Mesenchymal stem cell (in vitro differentiated cells and primary cell): ENCODE measurements around the gene PYGO2.

ENCODE experiments used
- DNase-seq: peaks from one replicate; pipeline ENCODE4 v3.0.0-alpha.2; 2013
- H2AFZ ChIP-seq: one replicate; pipeline ENCODE4 v1.6.1; 2013; ENCODE audit warnings: low read depth, mild to moderate bottlenecking, control low read depth, inconsistent platforms, low read length, moderate library complexity
- H2AK5ac ChIP-seq: 2 replicates; pipeline ENCODE4 v1.6.1; 2013; ENCODE audit warnings: low read length, moderate library complexity, mild to moderate bottlenecking, inconsistent platforms; ENCODE audit not compliant: severe bottlenecking
- H2BK120ac ChIP-seq: one replicate; pipeline ENCODE4 v1.6.1; 2013; ENCODE audit warnings: low read depth, mild to moderate bottlenecking, inconsistent platforms, low read length, moderate library complexity
- H2BK12ac ChIP-seq, 2 experiments: one replicate each; pipeline ENCODE4 v1.6.1; 2013; ENCODE audit warnings: inconsistent platforms in 2 of 2, low read length in 2 of 2, mild to moderate bottlenecking in 2 of 2, moderate library complexity in 2 of 2, control low read depth in 1 of 2
- H2BK15ac ChIP-seq: one replicate; pipeline ENCODE4 v1.6.1; 2013; ENCODE audit warnings: mild to moderate bottlenecking, low read depth, inconsistent platforms; ENCODE audit not compliant: poor library complexity, severe bottlenecking
- H2BK5ac ChIP-seq: 2 replicates; pipeline ENCODE4 v1.6.1; 2013; ENCODE audit warnings: low read depth, mild to moderate bottlenecking, low read length, control low read depth, inconsistent platforms; ENCODE audit not compliant: poor library complexity, severe bottlenecking
- H3K14ac ChIP-seq, 2 experiments: one replicate each; pipeline ENCODE4 v1.6.1; 2013; ENCODE audit warnings: inconsistent platforms in 2 of 2, low read length in 2 of 2, control low read depth in 1 of 2, mild to moderate bottlenecking in 1 of 2, moderate library complexity in 1 of 2
- H3K18ac ChIP-seq, 2 experiments: one replicate each; pipeline ENCODE4 v1.6.1; 2013; ENCODE audit warnings: inconsistent platforms in 2 of 2, low read length in 2 of 2, control low read depth in 1 of 2, low read depth in 1 of 2, mild to moderate bottlenecking in 1 of 2
- H3K23ac ChIP-seq, 2 experiments: one replicate each; pipeline ENCODE4 v1.6.1; 2013; ENCODE audit warnings: inconsistent platforms in 2 of 2, low read length in 2 of 2, mild to moderate bottlenecking in 2 of 2, moderate library complexity in 2 of 2, control low read depth in 1 of 2
- H3K27ac ChIP-seq: 2 replicates; pipeline ENCODE4 v1.5.1; 2013; ENCODE audit warnings: mild to moderate bottlenecking, moderate library complexity, low read length, control low read depth, inconsistent platforms; ENCODE audit not compliant: poor library complexity, severe bottlenecking
- H3K27me3 ChIP-seq, 2 experiments: 2 replicates each; pipeline versions ENCODE4 v1.6.1 to v1.7.0; 2013; ENCODE audit warnings: low read length in 2 of 2, mild to moderate bottlenecking in 2 of 2, moderate library complexity in 2 of 2, control low read depth in 1 of 2, inconsistent platforms in 1 of 2; ENCODE audit not compliant: control insufficient read depth in 1 of 2, insufficient read depth in 1 of 2
- H3K36me3 ChIP-seq, 2 experiments: 2 replicates each; pipeline versions ENCODE4 v1.6.1 to v1.7.0; 2013; ENCODE audit warnings: low read length in 2 of 2, control low read depth in 1 of 2, inconsistent platforms in 1 of 2, low read depth in 1 of 2, mild to moderate bottlenecking in 1 of 2; ENCODE audit not compliant: insufficient read depth in 2 of 2, control insufficient read depth in 1 of 2
- H3K4ac ChIP-seq, 2 experiments: one replicate each; pipeline ENCODE4 v1.6.1; 2013; ENCODE audit warnings: inconsistent platforms in 2 of 2, low read length in 2 of 2, mild to moderate bottlenecking in 2 of 2, moderate library complexity in 2 of 2, control low read depth in 1 of 2, low read depth in 1 of 2
- H3K4me1 ChIP-seq: 2 replicates; pipeline ENCODE4 v1.6.1; 2013; ENCODE audit warnings: low read depth, low read length, control low read depth; ENCODE audit not compliant: control insufficient read depth, insufficient read depth
- H3K4me2 ChIP-seq: 2 replicates; pipeline ENCODE4 v1.6.1; 2013; ENCODE audit warnings: low read length, mild to moderate bottlenecking, inconsistent platforms; ENCODE audit not compliant: poor library complexity, severe bottlenecking
- H3K4me3 ChIP-seq, 2 experiments: 2 replicates each; pipeline versions ENCODE4 v1.5.1 to v1.7.0; 2013; ENCODE audit warnings: low read length in 2 of 2, mild to moderate bottlenecking in 2 of 2, control low read depth in 1 of 2, low read depth in 1 of 2; ENCODE audit not compliant: insufficient read depth in 1 of 2
- H3K79me1 ChIP-seq: replicated peaks from 2 replicates; pipeline ENCODE4 v1.6.1; 2013; ENCODE audit warnings: mild to moderate bottlenecking, control low read depth, low read length, inconsistent platforms; ENCODE audit not compliant: poor library complexity, severe bottlenecking
- H3K9ac ChIP-seq: 2 replicates; pipeline ENCODE4 v1.7.0; 2013; ENCODE audit warnings: mild to moderate bottlenecking, low read length, moderate library complexity
- H3K9me3 ChIP-seq: 2 replicates; pipeline ENCODE4 v1.7.0; 2013; ENCODE audit warnings: mild to moderate bottlenecking, low read length; ENCODE audit not compliant: control insufficient read depth
- H4K8ac ChIP-seq: one replicate; pipeline ENCODE4 v1.6.1; 2013; ENCODE audit warnings: inconsistent platforms, mild to moderate bottlenecking, low read length, moderate library complexity
- H4K91ac ChIP-seq: one replicate; pipeline ENCODE4 v1.6.1; 2013; ENCODE audit warnings: mild to moderate bottlenecking, low read length, inconsistent platforms
- WGBS: methylation state at CpG from one replicate; pipeline ENCODE4 v1.1.7; 2013; ENCODE audit warnings: mixed read lengths; 5-methylcytosine and 5-hydroxymethylcytosine counted together

PYGO2 gene

GRCh38 chr1:155005076-155006011 is 43.8 kb upstream of the PYGO2 start:
- no peak for DNase-seq
- WGBS = 95% methylated on average over 8 of the region's 17 CpGs
- peaks cover 31% of the 10 kb centered on the region for H3K4me1 ChIP-seq
- no peak overlapping the region for H3K23ac ChIP-seq
- no peak overlapping the region for H2AFZ ChIP-seq
- H4K91ac ChIP-seq = peak overlapping the region; percentile 45
- peak overlapping the region; percentile 96 for H3K9ac ChIP-seq
- H3K4me3 ChIP-seq = peak overlapping the region in 1 of 2 experiments; percentile 44
- H3K27me3 ChIP-seq = no peaks in the 10 kb centered on the region
- H2AK5ac ChIP-seq = peak overlapping the region; percentile 14
- no peak overlapping the region for H2BK15ac ChIP-seq
- no peak overlapping the region for H3K14ac ChIP-seq
- H2BK12ac ChIP-seq = peak overlapping the region in 1 of 2 experiments; percentile 12
- peaks cover 27% of the 10 kb centered on the region for H3K79me1 ChIP-seq
- H3K4ac ChIP-seq = no peak overlapping the region
- H3K27ac ChIP-seq = no peak overlapping the region
- no peak overlapping the region for H2BK5ac ChIP-seq
- H3K4me2 ChIP-seq = no peak overlapping the region
- peaks cover 3 to 48% of the 10 kb centered on the region in 2 experiments for H3K36me3 ChIP-seq
- no peak overlapping the region for H2BK120ac ChIP-seq
- H3K9me3 ChIP-seq = no peaks in the 10 kb centered on the region
- no peak overlapping the region for H3K18ac ChIP-seq
- H4K8ac ChIP-seq = no peak overlapping the region

GRCh38 chr1:155004352-155005075 is 42.9 kb upstream of the PYGO2 start:
- H4K8ac ChIP-seq = peak overlapping the region; percentile 29
- peak overlapping the region; percentile 62 for H3K4me2 ChIP-seq
- H2BK120ac ChIP-seq = peak overlapping the region; percentile 98
- no peak overlapping the region for H2AFZ ChIP-seq
- WGBS = 56% methylated on average over 5 of the region's 5 CpGs
- H3K4me1 ChIP-seq = peaks cover 36% of the 10 kb centered on the region
- H3K18ac ChIP-seq = peak overlapping the region; percentile 58 to 88
- no peak for DNase-seq
- no peaks in the 10 kb centered on the region for H3K27me3 ChIP-seq
- H3K27ac ChIP-seq = peak overlapping the region; percentile 24
- H3K4me3 ChIP-seq = peak overlapping the region; percentile 83 to 100
- peaks cover 22% of the 10 kb centered on the region for H3K79me1 ChIP-seq
- peak overlapping the region; percentile 96 for H3K9ac ChIP-seq
- H2BK12ac ChIP-seq = peak overlapping the region; percentile 59 to 92
- no peak overlapping the region for H2BK15ac ChIP-seq
- H2BK5ac ChIP-seq = no peak overlapping the region
- H3K9me3 ChIP-seq = no peaks in the 10 kb centered on the region
- peak overlapping the region in 1 of 2 experiments; percentile 5 for H3K23ac ChIP-seq
- H3K14ac ChIP-seq = peak overlapping the region in 1 of 2 experiments; percentile 84
- peaks cover 3 to 39% of the 10 kb centered on the region in 2 experiments for H3K36me3 ChIP-seq
- H4K91ac ChIP-seq = peak overlapping the region; percentile 48
- H3K4ac ChIP-seq = peak overlapping the region; percentile 64 to 69
- peak overlapping the region; percentile 1 for H2AK5ac ChIP-seq

- Histone ChIP-seq H2BK120ac (peak overlapping the region; percentile 98), H4K91ac (peak overlapping the region; percentile 97), H2BK12ac (peak overlapping the region; percentile 59 to 61), H3K9me3 (no peaks in the 10 kb centered on the region), H3K27me3 (no peaks in the 10 kb centered on the region), H2BK15ac (peak overlapping the region; percentile 96), H3K9ac (peak overlapping the region; percentile 96), H3K27ac (peak overlapping the region; percentile 87), H3K18ac (peak overlapping the region; percentile 88 to 98), H3K23ac (peak overlapping the region in 1 of 2 experiments; percentile 86), H2AFZ (no peak overlapping the region), H2BK5ac (peak overlapping the region; percentile 68), H2AK5ac (peak overlapping the region; percentile 55), H3K4me1 (peaks cover 42% of the 10 kb centered on the region), H3K79me1 (peaks cover 19% of the 10 kb centered on the region), H3K4me3 (peak overlapping the region; percentile 83 to 100), H3K4ac (peak overlapping the region; percentile 85 to 89), H3K14ac (peak overlapping the region in 1 of 2 experiments; percentile 97), H3K36me3 (peaks cover 3 to 33% of the 10 kb centered on the region in 2 experiments), H4K8ac (peak overlapping the region; percentile 91), H3K4me2 (peak overlapping the region; percentile 62)
- 1% methylated on average over 9 of the region's 34 CpGs for WGBS
- peak; percentile 58 for DNase-seq
Observed at GRCh38 chr1:155003766-155004351, 42.3 kb upstream of the PYGO2 start.
